NCI-H128 (cell line): Measurements from ENCODE around the gene MOB3C.
"Not testable (repeated sequence)": the region's sequence is repeated elsewhere in the genome, so short reads cannot be mapped to it uniquely, and the experiment has no call there.

Source experiments
- DNase-seq: peaks from one replicate; lab custom pipeline; 2025; ENCODE audit not compliant: unreplicated experiment; lab: John Stamatoyannopoulos, UW

Gene MOB3C

GRCh38 chr1:46616277-46617107, at the start of gene MOB3C:
MOB3C (minus strand) TSS chr1:46616811; CDS start chr1:46613321, 3,490 bp downstream.
- no peak for DNase-seq

DNA sequence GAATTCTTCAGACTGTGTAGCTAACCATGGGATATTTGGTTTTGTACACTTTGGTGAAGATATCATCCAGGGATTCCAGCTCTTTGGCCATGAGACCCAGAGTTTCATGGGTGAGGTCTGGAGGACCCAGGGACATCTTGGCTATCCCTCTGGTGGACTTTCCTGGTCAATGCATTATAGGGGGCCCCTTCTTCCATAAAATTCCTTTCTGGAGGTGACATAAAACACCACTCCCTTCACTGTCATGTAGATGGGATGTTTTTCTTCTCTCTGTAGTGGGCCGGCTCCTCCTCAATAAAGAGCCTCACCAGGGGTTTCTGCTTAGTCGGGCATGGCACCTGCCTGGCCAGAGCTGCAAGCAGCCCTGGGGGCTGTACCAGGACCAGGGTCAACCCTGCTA, 49.4 kb upstream of the MOB3C start:
- DNase-seq, result no peak

DNA sequence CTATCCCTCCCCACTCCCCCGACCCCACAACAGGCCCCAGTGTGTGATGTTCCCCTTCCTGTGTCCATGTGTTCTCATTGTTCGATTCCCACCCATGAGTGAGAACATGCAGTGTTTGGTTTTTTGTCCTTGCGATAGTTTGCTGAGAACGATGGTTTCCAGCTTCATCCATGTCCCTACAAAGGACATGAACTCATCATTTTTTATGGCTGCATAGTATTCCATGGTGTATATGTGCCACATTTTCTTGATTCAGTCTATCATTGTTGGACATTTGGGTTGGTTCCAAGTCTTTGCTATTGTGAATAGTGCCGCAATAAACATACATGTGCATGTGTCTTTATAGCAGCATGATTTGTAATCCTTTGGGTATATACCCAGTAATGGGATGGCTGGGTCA, 46.3 kb upstream of the MOB3C start:
- not testable (repeated sequence) for DNase-seq

- not testable (repeated sequence) for DNase-seq
Observed at GRCh38 chr1:46660116-46660515, 43.5 kb upstream of the MOB3C start.

- no peak for DNase-seq
Observed at GRCh38 chr1:46659307-46659870, 42.8 kb upstream of the MOB3C start.

DNA sequence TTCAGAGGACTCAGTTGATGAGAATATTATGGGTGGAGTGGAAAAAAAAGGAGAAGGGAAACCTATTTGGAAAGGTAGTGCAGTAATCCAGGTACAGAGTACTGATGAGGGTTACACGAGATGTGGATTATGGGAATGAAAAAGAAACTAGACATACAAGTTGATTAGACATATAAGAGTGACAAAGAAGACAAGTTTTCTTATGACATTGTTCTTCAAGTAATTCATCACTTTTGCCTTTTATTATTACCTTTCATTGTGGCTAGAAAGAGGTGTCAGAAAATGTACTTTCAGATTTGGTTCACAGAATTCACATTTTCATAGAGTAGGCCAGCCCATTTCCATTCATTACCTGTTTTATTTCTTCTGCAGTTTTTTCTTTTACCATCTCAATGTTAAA, 41.2 kb upstream of the MOB3C start:
- DNase-seq, result no peak

- no peak for DNase-seq
Observed at GRCh38 chr1:46656643-46657042, 40.0 kb upstream of the MOB3C start.

DNA sequence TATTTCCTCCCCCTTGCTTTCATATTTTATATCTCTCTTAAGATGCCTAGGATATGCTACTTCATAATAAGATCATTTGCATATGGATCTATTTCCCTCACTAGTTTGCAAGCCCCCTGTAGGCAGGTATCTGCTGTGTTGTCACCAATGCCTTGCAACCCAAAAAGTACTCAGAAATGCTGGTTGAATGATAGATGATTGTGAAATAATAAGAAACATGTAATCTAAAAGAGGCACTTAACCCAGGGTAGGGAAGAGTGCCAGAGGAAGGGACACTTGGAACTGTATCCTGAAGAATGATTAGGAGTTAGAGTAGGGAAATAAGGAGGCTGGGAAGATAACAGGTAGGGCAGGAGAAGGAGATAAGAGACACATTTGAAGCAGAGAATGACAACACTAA, 39.2 kb upstream of the MOB3C start:
- no peak for DNase-seq

DNA sequence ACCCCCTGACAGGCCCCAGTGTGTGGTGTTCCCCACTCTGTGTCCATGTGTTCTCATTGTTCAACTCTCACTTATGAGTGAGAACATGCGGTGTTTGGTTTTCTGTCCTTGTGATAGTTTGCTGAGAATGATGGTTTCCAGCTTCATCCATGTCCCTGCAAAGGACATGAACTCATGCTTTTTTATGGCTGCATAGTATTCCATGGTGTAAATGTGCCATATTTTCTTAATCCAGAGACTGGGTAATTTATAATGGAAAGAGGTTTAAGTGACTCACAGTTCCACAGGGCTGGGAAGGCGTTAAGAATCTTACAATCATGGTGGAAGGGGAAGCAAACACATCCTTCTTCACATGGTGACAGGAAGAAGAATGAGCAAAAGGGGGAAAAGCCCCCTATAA, 38.1 kb upstream of the MOB3C start:
- not testable (repeated sequence) for DNase-seq

DNA sequence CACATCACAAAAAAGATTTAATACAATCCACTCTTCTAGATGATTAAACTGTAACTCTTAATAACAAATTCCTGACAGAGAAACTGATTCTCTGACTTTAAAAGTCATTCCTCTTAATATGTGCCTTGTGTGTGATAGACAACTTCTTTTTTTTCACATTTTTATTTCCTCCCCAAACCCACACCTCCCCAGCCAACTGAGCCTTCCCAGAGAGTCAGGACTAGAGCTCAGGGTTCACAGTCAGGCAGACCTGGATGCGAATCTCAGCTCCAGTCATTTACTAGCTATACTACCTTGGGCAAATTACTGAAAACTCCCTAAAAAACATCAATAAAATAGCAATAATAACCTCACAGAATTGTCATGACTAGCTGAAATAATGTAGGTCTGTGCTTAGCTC, 37.4 kb upstream of the MOB3C start:
- no peak for DNase-seq

- no peak for DNase-seq
Observed at GRCh38 chr1:46653405-46653958, 36.9 kb upstream of the MOB3C start.

GRCh38 chr1:46652321-46653100, 35.9 kb upstream of the MOB3C start:
- no peak for DNase-seq

GRCh38 chr1:46651152-46651551, 34.5 kb upstream of the MOB3C start:
- not testable (repeated sequence) for DNase-seq

- no peak for DNase-seq
Observed at GRCh38 chr1:46650491-46650890, 33.9 kb upstream of the MOB3C start.

DNA sequence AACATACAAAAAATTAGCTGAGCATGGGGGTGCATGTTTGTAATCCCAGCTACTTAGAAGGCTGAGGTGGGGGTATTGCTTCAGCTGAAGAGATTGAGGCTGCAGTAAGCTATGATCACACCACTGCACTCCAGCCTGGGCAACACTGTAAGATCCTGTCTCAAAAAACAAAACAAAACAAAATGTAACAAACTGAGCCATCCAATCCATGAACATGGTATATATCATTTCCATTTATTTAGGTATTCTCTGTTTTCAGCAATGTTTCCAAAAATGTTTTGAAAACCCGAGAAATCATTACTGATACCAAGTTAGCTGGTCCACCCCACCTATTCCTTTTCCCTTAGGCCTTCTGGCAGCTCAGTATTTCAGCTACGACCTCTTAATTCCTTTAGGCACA, 33.2 kb upstream of the MOB3C start:
- no peak for DNase-seq

DNA sequence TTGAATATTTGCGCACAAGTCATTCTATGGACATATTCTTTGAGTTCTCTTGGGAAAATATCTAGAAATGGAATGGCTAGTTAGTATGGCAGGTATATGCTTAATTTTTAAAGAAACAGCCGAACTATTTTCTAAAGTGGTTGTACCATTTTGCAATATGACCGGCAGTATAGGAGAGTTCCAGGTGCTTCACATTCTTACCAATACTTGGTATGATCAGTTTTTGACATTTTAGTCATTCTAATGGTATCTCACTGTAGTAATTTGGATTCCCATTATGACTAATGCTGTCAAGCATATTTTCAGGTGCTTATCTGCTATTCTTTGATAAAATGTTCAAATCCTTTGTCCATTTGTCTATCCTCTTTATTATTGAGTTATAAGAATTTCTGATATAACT, 31.0 kb upstream of the MOB3C start:
- DNase-seq, result no peak

DNA sequence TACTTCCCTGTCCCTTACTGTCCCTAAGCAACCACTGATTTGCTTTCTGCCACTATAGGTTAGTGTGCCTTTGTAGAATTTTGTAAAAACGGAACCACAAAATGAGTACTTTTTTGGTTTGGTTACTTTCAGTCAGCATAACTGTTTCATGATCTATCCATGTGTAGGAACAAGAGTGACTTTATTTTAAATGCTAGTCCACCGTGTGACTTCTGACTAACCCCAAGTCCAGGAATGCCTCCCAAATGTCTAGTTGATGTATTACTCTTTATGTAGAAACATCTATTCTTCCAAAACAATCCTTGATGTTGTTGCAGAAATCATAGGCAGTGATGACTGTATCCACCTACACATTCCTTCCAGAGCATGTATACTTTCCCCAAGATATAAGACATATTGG, 30.2 kb upstream of the MOB3C start:
- no peak for DNase-seq

GRCh38 chr1:46646331-46646730, 29.7 kb upstream of the MOB3C start:
- no peak for DNase-seq

DNA sequence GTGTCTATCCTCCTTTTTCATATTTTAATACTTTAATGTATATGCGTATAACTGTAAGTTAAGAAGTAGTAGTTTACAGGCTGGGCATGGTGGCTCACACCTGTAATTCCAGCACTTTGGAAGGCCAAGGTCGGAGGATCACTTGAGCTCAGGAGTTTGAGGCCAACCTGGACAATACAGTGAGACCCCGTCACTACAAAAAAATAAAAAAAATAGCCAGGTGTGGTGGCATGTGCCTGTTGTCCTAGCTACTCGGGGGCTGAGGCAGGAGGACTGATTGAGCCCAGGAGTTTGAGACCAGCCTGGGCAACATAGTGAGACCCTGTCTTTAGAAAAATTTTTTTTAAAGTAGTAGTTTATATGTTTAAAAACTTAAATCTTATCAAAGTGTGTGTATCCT, 29.2 kb upstream of the MOB3C start:
- no peak for DNase-seq

DNA sequence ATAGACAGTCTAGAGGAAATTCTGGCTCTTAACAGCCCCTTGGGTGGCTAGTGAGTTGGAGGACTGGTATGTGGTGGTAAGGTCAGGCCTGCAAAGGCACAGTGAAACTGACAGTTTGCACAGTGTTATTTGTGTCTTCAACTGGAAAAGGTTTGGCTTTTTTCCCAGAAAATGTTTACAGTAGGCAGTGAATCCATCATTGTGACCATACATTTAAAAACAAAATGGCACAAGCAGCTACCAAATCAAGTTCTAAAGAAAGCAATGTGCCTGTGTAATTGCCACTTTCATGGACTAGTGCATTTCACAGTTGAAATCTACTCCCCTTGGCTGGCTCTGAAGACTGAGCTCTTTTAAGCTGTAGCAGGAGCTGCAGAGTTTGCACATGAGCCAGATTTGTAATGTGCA, 26.8 kb upstream of the MOB3C start:
- DNase-seq, result peak; percentile 56

DNA sequence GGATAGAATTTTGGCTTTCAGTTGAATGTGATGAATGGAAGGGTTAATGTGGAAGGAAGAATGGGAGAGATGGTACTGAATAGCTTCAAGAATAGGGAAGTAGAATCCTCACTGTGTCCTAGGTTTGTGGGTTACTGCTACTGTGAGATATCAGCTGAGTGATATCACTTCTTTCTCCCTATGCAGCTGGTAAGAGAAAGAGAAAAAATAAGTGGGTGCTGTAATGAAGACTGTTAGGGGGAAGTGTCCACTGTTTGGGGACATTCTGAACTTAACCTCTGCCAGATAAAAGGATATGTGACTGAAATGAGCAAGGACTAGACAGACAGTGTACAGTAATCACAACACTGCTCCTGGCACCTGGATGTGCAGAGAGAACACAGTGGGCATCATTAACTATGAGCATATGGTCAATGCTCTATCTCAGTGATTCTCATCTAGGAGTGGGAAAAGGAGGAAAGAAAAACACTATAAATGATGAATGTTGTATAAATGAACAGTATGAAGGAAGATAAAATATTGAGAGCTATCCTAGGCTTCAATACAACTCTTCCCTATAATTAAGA, 25.6 kb upstream of the MOB3C start:
- DNase-seq, result no peak
